ENCODE measurements around the gene ERC1.

- TF ChIP-seq CTCF (IDR thresholded peaks at IDR 0.05) (no peak), POLR2AphosphoS5 (IDR thresholded peaks at IDR 0.05; ENCODE audit: low read depth, low read length) (no peak)
Observed at GRCh38 chr12:1491983-1492697, 501.1 kb downstream of the ERC1 start.
